GM19023 (cell line): ENCODE results near the gene C5orf24.
A peak's percentile ranks its signal among the peaks of the same experiment; 100 is the strongest.

Experiments
- ATAC-seq: cut with Tn5 transposase; IDR thresholded peaks from one replicate; pipeline ENCODE4 v1.9.1; 2021; ENCODE audit warnings: mild to moderate bottlenecking, moderate library complexity; ENCODE audit not compliant: unreplicated experiment

C5orf24 gene

GRCh38 chr5:134905246-134905996 is 59.7 kb downstream of the C5orf24 start:
- ATAC-seq, result peak; percentile 28

GRCh38 chr5:134906811-134907210 is 61.0 kb downstream of the C5orf24 start:
- ATAC-seq, result no peak
